T47D (cell line): ENCODE results near the gene ERVW-1.
A peak's percentile ranks its signal among the peaks of the same experiment; 100 is the strongest.

ENCODE experiments used
- DNase-seq, 2 experiments: peaks; one replicate each; pipeline versions ENCODE4 v3.0.0 to v3.0.0-alpha.2; 2011 to 2012; ENCODE audit warnings: low read depth in 1 of 2, low spot score in 1 of 2
- JUND ChIP-seq: IDR thresholded peaks from 2 replicates; pipeline ENCODE4 v1.6.1; 2012; ENCODE audit warnings: low read depth
- in situ Hi-C: cut with HindIII; loops from 2 replicates; pipeline ENCODE4 v1.10.0; 2016; ENCODE audit warnings: low sequenced_read_pairs, low pct_unique_long_range_greater_than_20kb

ERVW-1 gene

DNA sequence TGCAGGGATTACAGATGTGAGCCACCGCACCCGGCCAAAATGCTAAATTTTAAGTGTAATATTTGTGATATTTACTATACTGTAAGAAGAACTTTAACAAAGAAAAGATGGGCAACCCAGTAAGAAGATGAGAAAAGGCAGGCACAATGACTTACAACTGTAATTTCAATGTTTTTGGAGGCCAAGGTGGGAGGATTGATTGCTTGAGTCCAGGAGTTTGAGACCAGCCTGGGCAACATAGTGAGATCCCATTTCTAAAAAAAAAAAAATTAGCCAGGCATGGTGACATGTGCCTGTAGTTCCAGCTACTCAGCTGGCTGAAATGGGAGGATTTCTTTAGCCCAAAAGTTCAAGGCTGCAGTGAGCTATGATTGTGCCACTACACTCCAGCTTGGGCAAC lies 42.2 kb downstream of the ERVW-1 start:
- no peak for DNase-seq
- TF ChIP-seq JUND, result no peak
- in situ Hi-C loops, result no loop called here

DNA sequence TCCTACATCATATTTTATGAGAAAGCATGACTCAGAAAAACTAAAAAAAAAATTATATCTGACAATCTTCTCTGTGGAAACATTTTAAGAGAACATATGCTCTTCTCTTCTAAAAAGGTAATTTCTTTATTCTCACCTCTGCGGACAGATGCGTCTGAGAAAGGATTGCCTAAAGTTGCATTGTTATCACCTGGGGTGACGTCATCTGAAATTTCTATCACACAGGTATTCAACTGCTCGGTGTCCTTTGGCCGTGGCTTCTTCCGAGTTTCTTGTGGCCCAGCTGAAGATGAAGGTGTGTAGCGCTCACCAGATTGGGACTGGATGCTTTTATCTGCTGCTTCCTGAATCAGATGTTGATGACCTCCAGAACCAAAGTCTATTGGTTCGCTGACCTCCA lies 44.7 kb downstream of the ERVW-1 start:
- no peak for DNase-seq
- in situ Hi-C loops, result no loop called here
- TF ChIP-seq JUND, result no peak

DNA sequence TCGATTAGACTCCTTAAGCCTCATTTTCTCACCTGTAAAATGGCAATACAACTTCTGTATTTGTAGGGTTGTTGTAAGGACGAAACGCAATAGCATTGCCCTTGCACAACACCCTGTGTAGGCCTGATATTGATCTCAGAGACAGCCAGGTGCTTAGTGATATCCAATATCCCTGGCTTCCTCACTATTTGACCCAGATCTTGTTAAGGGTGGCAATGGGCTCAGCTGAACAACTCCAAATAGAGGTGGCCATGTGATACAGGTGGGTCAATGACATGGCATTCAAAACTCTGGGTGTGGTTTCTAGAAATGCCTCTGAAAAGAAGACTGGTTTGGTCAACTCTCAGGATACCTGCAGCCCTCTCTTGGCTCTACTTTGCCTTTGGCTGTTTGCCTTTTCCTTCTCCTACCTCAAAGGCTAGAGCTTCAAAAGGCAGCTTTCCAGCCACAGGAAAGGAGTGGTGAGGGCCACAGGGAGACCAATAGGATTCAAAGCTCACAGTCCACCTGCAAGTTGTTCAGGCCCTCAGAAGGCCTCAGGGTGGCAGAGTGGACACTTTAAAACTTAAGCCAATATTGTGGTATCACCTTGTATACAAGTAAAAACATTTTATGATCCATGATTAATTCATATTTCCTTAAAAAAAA lies 45.3 kb downstream of the ERVW-1 start:
- no peak for TF ChIP-seq JUND
- DNase-seq, result peak in 1 of 2 experiments; percentile 65
- in situ Hi-C loops, result no loop called here

DNA sequence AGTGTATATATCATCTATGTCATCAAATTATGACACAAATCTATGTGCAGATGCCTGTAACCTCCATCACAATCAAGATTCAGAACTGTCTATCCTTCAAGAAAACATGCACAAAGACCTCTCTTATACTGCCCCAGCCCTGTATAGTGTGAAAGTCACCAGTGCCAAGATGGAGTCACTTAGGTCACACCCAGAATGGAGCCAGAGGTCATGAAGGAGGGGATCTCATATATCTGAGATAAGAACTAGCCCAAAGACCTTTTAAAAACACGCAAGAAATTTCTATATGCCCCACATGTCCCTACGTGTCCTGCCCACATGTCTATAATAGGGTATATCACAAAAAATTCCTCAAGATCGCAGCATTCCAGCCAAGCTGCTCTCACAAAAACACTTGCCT lies 50.6 kb downstream of the ERVW-1 start:
- in situ Hi-C loops, result no loop called here
- DNase-seq, result no peak
- TF ChIP-seq JUND, result no peak

DNA sequence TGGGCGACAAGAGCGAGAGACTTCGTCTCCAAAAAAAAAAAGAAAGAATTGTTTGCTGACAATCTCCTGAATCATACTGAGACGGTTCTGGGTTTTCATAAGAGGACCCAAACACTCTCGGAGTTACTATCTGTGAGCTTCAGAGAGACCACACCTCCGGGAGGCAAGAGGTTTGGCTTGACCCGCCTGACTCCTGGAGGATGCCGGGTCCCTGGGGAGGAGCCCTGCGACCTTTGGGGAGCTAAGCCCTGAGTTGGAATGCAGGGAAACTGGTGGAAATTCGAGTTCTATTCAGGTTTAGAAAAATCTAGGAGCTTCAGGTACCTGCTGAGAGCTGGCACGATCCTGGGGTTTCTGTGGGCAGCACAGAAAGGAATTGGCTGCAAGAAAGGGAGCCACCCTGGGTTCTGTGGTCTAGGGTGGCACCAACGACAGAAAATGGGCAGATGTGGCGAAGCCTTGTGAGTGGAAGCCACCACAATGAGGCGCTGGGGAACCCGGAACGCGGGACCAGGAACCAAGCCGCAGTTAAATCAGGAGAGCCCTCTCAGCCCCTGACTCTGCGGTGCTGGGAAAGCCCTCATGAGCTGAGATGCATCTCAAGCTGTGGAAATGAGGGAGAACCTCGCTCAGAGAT lies 52.3 kb downstream of the ERVW-1 start:
- DNase-seq, result peak in 1 of 2 experiments; percentile 45
- no peak for TF ChIP-seq JUND
- in situ Hi-C loops, result no loop called here

DNA sequence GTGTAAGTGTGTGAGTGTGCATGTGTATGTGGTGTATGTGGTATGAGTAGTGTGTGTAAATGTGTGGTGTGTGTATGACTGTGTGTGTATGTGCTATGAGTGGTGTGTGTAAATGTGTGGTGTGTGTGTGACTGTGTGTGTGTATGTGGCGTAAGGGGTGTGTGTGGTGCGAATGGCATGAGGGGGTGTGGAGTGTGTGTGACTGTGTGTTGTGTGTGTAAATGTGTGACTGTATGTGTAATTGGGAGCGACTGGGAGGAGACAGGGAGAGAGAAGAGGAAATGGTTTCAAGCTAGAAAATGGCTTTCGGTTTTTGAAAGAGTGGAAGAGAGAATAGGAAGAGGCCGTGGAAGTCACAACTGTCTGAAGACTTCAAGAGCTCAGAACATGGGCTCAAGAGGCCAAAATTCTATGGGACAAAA lies 54.0 kb downstream of the ERVW-1 start:
- DNase-seq, result no peak
- TF ChIP-seq JUND, result no peak
- in situ Hi-C loops, result no loop called here

DNA sequence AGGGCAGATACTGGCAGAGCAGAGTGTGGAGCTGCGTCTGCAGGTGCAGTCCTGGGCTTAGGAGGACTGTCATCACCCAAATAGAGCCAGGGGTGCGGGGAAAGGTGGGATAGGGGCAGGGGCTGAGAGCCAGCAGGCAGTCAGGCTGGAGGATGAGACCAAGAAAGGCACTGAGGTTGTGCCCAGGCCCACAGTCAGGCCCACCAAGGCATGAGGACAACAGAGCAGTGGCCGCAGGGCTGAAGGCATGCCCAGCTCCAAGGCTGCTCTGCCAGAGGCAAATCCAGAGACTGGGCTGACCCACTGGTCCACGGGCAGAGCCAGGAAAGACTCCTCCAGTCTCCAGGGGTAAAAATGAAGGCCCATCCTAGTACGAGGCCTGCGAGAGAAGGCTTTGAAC lies 54.8 kb downstream of the ERVW-1 start:
- in situ Hi-C loops, result no loop called here
- TF ChIP-seq JUND, result no peak
- DNase-seq, result no peak

DNA sequence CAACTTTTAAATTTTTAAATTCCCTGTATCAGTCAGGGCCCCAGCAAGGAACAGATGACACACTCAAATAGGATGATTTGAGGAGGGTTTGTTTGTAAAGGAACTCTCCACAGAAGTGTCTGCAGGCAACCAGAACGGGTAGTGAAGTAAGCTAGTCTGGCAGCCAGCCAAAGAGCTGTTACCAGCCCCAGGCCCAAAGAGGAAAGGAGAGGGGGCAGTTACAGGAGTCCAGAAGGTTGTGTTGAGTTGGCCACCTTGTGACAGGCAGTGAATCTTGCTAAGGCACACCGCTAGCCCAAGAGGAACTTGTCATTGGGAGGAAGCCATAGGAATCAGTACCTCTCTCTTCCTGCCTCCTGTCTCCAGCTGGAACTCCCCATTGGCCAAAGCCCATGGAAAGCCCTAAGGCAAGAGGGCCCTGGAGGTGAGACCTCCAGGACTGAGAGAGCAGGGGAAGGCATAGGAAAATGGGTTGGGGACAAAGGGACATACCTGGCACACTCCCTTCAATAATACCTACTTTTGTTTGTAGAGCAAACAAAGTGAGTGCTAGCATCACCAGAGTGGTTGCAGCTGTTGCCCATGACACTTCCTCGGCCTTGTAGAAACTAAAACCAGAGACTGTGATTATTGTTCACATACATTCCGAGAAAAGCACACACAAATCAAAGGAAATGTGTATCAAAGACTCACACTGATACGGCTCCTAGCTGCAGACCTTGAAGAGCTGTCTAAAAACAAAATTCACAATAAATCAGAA lies 55.9 kb downstream of the ERVW-1 start:
- in situ Hi-C loops, result no loop called here
- peak in 1 of 2 experiments; percentile 29 for DNase-seq
- no peak for TF ChIP-seq JUND
